Non-pigmented ciliary epithelial cell (primary cell): ENCODE measurements around the gene CNNM2.
"Not testable (repeated sequence)": the region's sequence is repeated elsewhere in the genome, so short reads cannot be mapped to it uniquely, and the experiment has no call there.

ENCODE experiments used
- DNase-seq: peaks from one replicate; pipeline ENCODE4 v3.0.0-alpha.2; 2010; ENCODE audit warnings: low read depth

CNNM2 gene

DNA sequence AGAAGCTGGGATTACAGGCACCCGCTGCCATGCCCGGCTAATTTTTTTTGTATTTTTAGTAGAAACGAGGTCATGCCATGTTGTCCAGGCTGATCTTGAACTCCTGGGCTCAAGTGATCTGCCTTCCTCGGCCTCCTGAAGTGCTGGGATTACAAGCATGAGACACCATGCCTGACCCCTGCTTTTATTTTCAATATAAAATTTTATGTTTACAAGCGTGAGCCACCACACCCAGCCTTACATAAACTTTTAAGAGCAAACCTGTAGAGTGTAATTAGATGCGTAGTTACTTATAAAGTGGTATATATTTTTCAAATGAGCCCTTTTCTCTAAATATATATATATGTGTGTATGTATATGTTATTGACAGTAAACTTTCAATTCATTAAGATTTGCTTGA lies 8.7 kb downstream of the CNNM2 start:
- no peak for DNase-seq

DNA sequence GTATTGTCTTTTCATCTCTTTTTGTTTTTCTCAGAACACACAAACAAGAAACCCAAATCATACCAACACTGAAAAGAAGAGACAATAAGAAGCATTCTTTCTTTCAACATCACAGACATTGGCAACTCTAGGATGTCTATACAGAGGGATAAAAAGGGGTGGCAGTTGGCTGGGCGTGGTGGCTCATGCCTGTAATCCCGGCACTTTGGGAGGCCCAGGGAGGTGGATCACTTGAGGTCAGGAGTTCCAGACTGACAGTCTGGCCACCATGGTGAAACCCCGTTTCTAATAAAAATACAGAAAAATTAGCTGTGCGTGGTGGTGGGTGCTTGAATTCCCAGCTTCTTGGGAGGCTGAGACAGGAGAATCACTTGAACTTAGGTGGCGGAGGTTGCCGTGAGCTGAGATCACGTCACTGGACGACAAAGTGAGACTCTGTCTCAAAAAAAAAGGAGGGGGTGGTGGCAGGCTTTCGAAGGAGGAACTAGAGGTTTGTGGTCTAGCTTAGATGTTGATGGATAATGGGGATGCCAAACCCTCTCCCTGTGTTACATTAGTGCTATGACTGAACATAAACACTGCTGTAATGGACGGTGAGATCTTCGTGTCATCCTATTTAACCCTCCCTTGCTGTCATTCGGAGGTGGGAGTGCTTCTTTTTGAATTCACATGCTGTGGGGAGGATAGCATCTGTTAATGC lies 9.4 kb downstream of the CNNM2 start:
- no peak for DNase-seq

GRCh38 chr10:102928442-102928841 lies 10.3 kb downstream of the CNNM2 start:
- not testable (repeated sequence) for DNase-seq

DNA sequence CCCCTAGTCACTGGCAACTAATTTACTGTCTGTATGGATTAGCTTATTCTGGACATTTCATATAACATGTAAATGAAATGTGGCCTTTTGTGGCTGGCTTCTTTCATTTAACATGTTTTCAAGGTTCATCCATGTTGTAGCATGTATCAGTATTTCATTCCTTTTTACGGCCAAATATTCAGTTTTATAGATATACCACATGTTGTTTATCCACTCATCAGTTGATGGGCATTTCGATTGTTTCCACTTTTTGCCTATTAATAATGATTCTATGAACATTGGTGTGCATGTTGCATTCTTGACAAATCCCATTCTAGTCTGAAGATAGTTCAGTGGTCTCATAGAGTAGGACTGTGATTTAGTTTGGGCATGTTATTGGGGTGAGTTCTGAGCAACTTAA lies 12.6 kb downstream of the CNNM2 start:
- no peak for DNase-seq

DNA sequence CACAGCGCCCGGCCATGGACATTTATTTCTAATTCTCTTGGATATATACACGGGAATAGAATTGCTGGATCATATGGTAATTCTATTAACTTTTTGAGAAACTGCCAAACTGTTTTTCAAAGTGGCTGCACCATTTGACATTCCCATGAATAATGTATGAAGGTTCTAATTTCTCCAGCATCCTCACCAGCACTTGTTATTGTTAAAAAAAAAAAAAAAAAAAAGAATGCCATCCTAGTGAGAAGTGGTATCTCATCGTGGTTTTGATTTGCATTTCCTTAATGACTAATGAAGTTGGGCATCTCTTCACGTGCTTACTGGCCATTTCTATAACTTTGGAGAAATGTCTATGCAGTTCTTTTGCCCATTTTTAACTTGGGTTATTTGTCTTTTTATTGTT lies 13.5 kb downstream of the CNNM2 start:
- DNase-seq = no peak

DNA sequence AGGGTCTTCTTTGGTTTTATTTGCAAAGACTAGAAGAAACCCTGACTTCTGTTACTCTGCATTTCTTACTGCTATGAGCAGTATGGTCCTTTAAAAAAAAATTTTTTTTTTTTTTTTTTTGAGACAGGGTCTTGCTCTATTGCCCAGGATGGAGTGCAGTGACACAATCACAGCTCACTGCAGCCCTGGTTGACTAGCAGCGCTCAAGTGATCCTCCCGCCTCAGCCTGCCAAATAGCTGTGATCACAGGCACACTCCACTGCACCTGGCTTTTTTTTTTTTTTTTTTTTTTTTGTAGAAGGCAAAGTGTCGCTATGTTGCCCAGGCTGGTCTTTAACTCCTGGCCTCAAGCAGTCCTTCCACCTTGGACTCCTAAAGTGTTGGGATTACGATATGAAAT lies 17.4 kb downstream of the CNNM2 start:
- no peak for DNase-seq

DNA sequence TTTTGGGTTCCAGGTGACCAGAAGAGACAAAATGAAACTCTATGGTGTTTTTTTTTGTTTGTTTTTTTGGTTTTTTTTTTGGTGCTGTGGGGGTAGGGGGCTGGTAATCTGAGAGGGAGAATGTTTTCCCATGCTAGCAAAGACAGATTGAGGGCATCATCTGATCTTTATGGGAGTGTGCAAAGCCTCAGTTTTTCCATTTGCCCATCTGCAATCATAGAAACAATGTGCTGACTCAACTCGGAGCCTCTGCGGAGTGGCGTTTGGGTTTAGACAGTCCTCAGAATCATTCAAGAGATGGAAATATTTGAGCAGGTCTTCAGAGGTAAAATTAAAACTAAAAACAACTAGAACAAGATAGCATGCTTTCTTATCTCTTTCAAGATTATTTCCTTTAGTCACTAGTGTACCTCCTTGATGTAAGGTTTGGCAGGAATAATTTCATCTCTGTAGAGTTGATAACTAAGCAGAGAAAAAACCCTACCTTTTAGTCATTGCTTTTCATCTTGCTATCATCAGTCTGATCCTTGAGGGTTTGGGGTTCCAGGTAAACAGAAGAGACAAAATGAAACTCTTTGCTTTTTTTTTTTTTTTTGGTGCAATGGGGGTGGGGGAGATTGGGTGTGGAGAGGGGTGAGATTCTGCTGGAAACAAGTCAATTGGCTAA lies 18.0 kb downstream of the CNNM2 start:
- DNase-seq = no peak

GRCh38 chr10:102941401-102941800 lies 23.3 kb downstream of the CNNM2 start:
- DNase-seq = no peak

DNA sequence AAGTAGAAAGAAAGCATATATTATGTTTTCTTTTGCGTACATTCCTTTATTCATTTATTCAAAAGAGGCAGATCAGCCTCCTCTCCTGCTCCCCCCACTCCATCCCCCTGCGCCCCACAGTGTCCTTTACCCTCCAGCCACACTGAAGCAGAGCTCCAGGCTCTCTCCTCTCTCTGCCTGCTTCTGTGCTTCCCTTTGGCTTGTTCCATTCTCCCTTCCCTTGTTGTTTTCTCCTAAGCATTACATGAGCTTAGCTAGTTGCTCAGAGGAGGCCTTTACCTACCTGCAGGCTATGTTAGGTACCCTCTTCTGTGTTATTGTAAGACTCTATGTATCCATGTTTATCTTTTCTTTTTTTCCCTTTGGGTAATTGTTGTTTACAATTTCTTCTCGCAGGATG lies 27.4 kb downstream of the CNNM2 start:
- DNase-seq = no peak

- no peak for DNase-seq
Measured at GRCh38 chr10:102945962-102946361, 27.9 kb downstream of the CNNM2 start.

DNA sequence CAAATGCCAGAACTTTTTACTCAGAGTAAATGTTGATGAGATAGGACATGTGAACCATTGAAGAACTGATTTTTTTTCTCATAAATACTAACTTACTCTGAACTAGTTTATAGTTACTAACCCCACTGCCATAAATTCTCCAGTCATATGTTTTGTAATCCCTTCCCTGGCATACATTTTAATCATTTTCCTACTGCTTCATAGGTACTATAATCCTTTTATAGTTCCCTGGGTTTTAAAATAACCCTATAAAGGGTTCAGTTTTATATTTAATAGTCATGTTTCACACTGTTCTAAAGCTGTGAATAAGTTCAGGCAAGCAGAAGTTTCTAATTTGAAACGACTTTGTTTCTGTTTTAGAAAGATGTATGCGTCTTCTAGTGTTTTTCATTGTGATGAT lies 28.9 kb downstream of the CNNM2 start:
- no peak for DNase-seq

DNA sequence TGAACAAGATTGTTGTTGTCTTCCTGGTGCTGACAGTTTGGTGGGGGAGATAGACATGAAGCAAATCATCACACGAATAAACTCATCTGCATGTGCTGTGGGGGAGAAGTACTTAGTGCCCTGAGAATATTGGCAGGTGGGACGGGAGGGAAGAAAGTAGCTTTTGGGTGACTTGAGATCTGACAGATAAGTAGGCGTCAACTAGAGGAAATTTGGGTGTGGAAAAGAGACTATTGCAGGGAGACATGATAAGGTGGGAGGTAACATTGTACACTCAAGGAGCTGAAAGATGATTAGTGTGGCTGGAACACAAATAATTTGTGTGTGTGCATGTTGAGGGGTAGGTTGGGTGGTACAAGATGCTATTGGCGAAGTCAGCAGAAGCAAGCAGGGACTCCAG lies 30.1 kb downstream of the CNNM2 start:
- DNase-seq = no peak

- no peak for DNase-seq
Measured at GRCh38 chr10:102948786-102949185, 30.7 kb downstream of the CNNM2 start.

DNA sequence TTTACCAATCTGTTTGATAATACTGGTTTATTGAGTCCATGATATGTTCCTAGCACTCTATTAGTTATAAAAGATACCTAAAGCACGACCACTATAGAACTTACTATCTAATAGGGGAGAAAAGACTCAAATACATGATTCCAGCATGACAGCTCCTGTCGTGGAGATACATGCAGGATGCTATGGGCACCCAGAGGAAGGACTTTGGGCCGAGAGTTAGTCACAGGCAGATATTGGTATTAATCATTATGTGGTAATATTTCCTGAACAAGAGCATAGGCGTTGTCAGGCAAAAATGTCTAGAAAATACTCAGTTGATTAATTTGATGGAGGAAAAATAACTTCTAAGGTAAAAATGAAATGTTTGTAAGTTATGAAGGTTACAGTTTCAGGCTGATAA lies 31.8 kb downstream of the CNNM2 start:
- DNase-seq = no peak

GRCh38 chr10:102951316-102951715 lies 33.2 kb downstream of the CNNM2 start:
- no peak for DNase-seq

DNA sequence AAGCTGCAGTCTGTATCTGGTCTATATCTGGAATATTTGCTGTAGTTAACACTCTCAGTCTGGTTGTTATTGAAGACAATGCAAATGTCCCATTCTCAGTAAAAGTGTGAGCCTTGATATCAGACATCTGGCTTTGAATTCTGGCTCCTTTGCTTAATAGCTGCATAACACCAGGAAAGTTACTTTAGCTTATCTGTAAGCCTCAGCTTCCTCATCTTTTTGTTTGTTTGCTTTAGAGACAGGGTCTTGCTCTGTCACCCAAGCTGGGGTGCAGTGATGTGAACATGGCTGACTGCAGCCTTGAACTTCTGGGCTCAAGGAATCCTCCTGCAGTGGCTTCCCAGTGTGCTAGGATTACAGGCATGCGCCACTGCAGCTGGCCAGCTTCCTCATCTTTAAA lies 41.3 kb downstream of the CNNM2 start:
- no peak for DNase-seq

DNA sequence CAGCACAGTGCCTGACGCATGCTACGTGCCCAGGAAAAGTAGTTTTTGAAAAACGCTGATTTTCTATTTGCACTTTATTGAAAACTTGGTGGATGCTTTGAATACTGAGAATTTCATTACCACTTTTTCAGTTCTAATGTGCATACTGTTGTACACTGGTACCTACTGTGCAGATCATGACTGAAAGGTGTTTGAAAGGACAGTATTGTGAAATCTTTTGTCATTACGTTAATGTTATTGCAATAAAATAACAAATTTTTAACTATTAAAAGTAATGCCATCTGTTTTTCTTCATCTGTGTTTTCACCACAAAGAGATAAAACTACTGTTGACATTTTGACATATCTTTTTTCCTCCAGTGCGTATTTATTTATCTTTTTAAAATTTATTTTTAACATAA lies 42.1 kb downstream of the CNNM2 start:
- no peak for DNase-seq

DNA sequence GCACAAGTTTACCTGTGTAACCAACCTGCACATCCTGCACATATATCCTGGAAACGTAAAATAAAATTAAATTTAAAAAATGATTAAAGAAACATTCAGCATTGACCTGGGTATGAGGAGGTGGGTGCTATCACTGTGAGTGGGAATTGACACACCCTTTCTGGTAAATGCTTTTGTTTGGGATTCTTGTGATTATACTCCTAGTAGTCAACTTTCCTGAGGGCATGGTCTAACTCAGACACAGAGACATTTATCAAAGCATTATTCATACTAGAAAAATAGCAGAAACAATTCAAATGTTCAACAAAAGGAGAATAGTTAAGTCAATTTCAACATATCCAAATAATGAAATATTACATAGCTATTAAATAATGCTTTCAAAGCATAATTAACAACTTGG lies 44.2 kb downstream of the CNNM2 start:
- no peak for DNase-seq

DNA sequence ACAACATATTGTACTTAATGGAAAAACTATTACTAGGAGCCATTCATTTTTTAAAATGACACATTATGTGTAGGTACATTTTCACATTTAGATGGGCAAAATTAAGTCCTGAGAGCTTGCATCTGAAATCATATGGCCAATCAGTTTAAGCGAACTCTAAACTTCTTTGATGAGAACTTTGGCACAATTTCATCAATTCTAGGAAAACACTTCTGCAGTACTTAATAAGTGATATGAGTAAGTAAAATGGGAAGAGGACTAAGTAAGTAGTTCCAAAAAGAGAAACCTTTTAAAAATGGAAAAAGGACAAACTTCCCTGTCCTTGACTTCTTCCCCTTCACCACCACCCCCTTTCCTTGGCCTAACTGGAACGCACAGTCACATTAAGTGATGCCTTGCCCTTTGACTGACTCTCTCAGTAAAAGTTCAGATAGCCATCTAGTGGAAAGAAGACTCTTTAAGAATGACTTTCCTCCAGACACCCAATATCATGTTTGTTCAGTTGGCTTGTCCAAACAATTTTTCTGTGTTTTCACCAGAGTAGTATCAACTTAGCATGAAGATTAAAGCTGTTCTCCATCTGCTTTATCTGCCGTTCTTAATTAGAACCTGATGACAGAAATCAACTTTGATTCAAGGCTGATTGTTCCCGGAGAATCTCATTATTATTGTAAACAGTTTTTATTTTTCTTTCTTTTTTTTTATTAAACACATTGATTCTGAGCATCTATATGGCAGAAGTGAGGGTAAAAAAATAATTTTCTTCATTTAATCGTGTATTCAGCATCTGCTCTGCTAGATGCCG lies 45.1 kb downstream of the CNNM2 start:
- DNase-seq = no peak

GRCh38 chr10:102963756-102964025 lies 45.6 kb downstream of the CNNM2 start:
- DNase-seq = no peak

- not testable (repeated sequence) for DNase-seq
Measured at GRCh38 chr10:102964064-102964463, 46.0 kb downstream of the CNNM2 start.

GRCh38 chr10:102964713-102965112 lies 46.6 kb downstream of the CNNM2 start:
- no peak for DNase-seq

DNA sequence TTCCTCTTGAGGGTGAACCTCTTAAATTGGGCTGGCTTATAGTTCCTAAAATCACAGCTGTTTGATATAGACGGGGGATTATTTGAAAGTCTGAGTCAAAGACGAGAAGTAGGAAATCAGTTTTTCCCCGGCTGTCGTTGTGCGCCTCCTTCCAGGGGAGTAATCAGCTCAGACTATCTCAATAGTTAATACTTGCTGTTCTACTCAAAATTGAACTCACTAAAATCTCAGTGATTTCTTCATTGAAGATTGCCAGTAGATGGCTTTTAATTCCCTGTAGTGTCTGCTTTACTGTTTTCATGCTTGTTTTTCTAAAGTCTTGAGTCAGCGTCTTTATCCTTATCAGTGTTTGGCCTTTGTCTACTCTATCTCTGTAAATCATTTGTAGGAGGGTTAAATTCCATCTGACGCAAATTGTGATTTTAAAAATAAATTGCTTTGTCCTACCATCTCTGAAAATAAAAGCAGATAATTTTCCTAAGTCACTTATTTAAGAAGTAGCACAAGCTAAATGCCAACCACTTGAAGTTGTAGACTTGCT lies 47.3 kb downstream of the CNNM2 start:
- no peak for DNase-seq
